ENCODE results near the gene RAMP1.

- TF ChIP-seq CTCF (IDR thresholded peaks at IDR 0.05) (no peak), POLR2A (IDR thresholded peaks at IDR 0.05) (no peak)
These were observed 96.4 kb downstream of the RAMP1 start for GRCh38 chr2:237955640-237956401.
